DND-41 (cell line): ENCODE measurements around the gene MEF2C.

Experiments used
- ATAC-seq: fragments of 200-7000 bp; cut with Tn5 transposase; 3 replicates; pipeline ENCODE4 v1.9.1; 2021; ENCODE audit warnings: low read depth; ENCODE audit not compliant: insufficient read depth
- DNase-seq: peaks from one replicate; pipeline ENCODE4 v3.0.0-alpha.2; 2020
- H2AFZ ChIP-seq: 2 replicates; pipeline ENCODE4 v1.6.0; 2012; ENCODE audit warnings: low read depth, low read length
- H3K27ac ChIP-seq: 2 replicates; pipeline ENCODE4 v1.5.1; 2012; ENCODE audit warnings: low read length, inconsistent platforms
- H3K27me3 ChIP-seq: fragments of 200-600 bp; sonication (generic); 2 replicates; pipeline ENCODE4 v1.6.0; 2012; ENCODE audit warnings: low read length, mild to moderate bottlenecking, inconsistent platforms; ENCODE audit not compliant: insufficient read depth, poor library complexity
- H3K36me3 ChIP-seq: 2 replicates; pipeline ENCODE4 v1.5.1; 2012; ENCODE audit warnings: low read length, inconsistent platforms; ENCODE audit not compliant: insufficient read depth
- H3K4me1 ChIP-seq: 2 replicates; pipeline ENCODE4 v1.5.1; 2012; ENCODE audit warnings: mild to moderate bottlenecking, low read length; ENCODE audit not compliant: insufficient read depth
- H3K4me2 ChIP-seq: 2 replicates; pipeline ENCODE4 v1.6.0; 2012; ENCODE audit warnings: mild to moderate bottlenecking, moderate library complexity, low read length, inconsistent platforms; ENCODE audit not compliant: insufficient read depth
- H3K4me3 ChIP-seq, 2 experiments: fragments of 200-600 bp in 1 of 2; shearing (Covaris generic) in 1 of 2; 2 replicates each; pipeline ENCODE4 v1.5.1; 2012 to 2016; ENCODE audit warnings: inconsistent platforms in 2 of 2, low read length in 2 of 2, mild to moderate bottlenecking in 2 of 2, low read depth in 1 of 2, moderate library complexity in 1 of 2
- H3K79me2 ChIP-seq: 2 replicates; pipeline ENCODE4 v1.6.0; 2012; ENCODE audit warnings: low read length, inconsistent platforms; ENCODE audit not compliant: insufficient read depth
- H3K9ac ChIP-seq: 2 replicates; pipeline ENCODE4 v1.6.0; 2012; ENCODE audit warnings: low read depth, mild to moderate bottlenecking, inconsistent platforms, low read length, moderate library complexity
- H3K9me3 ChIP-seq: 2 replicates; pipeline ENCODE4 v1.5.1; 2012; ENCODE audit warnings: low read length, moderate library complexity, mild to moderate bottlenecking, inconsistent platforms; ENCODE audit not compliant: insufficient read depth, severe bottlenecking
- H4K20me1 ChIP-seq: 2 replicates; pipeline ENCODE4 v1.6.0; 2012; ENCODE audit warnings: low read length; ENCODE audit not compliant: insufficient read depth
- EZH2 ChIP-seq: IDR thresholded peaks from 3 replicates; pipeline ENCODE4 v1.6.1; 2012; ENCODE audit warnings: borderline replicate concordance, low read depth, mild to moderate bottlenecking, moderate library complexity, low read length, inconsistent platforms; ENCODE audit not compliant: severe bottlenecking
- TF ChIP-seq, protein P1 (sequence below): IDR thresholded peaks from 2 replicates; pipeline ENCODE4 v1.5.1; 2012; ENCODE audit warnings: borderline replicate concordance, low read length, moderate library complexity, mild to moderate bottlenecking; ENCODE audit not compliant: poor library complexity, severe bottlenecking; ENCODE audit errors: extremely low read depth

Gene MEF2C

DNA sequence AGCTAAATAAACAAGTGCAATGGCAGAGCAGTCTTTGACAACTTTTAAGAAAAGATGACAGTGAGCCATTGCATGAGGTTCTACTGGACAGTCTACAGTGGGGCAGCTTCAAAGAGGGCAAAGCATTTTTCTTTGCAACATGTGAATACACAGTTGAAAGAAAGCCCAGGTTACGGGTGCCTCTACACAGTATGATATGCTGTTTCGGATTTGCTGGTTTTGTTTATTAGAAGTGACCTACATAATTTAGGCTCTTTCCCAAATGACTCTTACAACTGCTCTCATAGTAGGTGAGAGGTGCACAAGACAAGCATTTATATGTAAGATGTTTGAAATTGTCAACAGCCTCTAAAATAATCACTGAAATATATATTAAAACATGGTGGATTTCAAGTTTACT is 62.4 kb downstream of the MEF2C start:
- H3K4me1 ChIP-seq = no peaks in the 10 kb centered on the region

DNA sequence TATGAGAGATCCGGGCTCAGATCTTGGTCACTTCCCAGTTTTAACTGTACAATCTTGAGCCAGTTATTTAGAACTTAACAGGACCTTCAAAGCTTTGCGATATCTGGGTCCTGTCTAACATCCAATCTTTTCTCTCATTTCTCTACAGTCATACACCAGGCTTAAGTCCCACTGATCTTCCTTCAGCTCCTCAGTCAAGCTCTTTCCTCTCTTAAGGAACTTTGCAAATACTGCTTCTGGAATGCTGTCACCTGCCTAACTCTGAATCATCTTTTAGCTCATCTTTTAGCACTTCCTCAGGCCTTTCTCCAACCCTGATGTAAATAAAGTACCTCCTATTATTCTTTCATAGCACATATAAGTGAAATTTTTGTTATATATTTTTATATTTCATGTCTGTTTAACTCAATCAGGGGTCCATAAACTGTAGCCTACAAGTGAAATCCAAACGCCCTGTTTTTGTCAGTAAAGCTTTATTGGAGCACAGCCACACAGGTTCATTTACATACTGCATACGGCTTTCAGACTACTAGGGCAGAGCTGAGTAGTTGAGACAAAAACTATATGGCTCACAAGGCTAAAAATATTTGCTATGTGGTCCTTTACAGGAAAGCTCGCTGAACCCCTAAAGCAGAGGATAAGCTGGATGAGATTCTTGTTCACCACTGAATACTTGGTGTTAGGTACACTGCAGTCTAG is 63.5 kb downstream of the MEF2C start:
- H4K20me1 ChIP-seq = no peaks in the 10 kb centered on the region
- H3K9ac ChIP-seq = no peak overlapping the region
- H3K4me1 ChIP-seq = no peaks in the 10 kb centered on the region
- H3K36me3 ChIP-seq = no peaks in the 10 kb centered on the region
- no peaks in the 10 kb centered on the region for H3K27me3 ChIP-seq
- no peaks in the 10 kb centered on the region for H3K9me3 ChIP-seq
- ATAC-seq (no peak), DNase-seq (no peak)
- TF ChIP-seq, protein P1, sequence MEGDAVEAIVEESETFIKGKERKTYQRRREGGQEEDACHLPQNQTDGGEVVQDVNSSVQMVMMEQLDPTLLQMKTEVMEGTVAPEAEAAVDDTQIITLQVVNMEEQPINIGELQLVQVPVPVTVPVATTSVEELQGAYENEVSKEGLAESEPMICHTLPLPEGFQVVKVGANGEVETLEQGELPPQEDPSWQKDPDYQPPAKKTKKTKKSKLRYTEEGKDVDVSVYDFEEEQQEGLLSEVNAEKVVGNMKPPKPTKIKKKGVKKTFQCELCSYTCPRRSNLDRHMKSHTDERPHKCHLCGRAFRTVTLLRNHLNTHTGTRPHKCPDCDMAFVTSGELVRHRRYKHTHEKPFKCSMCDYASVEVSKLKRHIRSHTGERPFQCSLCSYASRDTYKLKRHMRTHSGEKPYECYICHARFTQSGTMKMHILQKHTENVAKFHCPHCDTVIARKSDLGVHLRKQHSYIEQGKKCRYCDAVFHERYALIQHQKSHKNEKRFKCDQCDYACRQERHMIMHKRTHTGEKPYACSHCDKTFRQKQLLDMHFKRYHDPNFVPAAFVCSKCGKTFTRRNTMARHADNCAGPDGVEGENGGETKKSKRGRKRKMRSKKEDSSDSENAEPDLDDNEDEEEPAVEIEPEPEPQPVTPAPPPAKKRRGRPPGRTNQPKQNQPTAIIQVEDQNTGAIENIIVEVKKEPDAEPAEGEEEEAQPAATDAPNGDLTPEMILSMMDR = no peak
- TF ChIP-seq EZH2 = no peak
- H3K79me2 ChIP-seq = no peaks in the 10 kb centered on the region
- no peak overlapping the region for H3K4me3 ChIP-seq
- H3K27ac ChIP-seq = no peak overlapping the region
- no peak overlapping the region for H2AFZ ChIP-seq
- H3K4me2 ChIP-seq = no peak overlapping the region

More for the DNA sequence above, 62.4 kb downstream of the MEF2C start:
- ATAC-seq = no peak
- Histone ChIP-seq H3K9ac (no peak overlapping the region), H3K9me3 (no peaks in the 10 kb centered on the region), H3K4me2 (no peak overlapping the region), H3K36me3 (no peaks in the 10 kb centered on the region), H3K79me2 (no peaks in the 10 kb centered on the region), H3K27me3 (no peaks in the 10 kb centered on the region), H2AFZ (no peak overlapping the region), H3K4me3 (no peak overlapping the region), H3K27ac (no peak overlapping the region), H4K20me1 (no peaks in the 10 kb centered on the region)
- no peak for DNase-seq
- TF ChIP-seq, protein P1 = no peak
- TF ChIP-seq EZH2 = no peak

DNA sequence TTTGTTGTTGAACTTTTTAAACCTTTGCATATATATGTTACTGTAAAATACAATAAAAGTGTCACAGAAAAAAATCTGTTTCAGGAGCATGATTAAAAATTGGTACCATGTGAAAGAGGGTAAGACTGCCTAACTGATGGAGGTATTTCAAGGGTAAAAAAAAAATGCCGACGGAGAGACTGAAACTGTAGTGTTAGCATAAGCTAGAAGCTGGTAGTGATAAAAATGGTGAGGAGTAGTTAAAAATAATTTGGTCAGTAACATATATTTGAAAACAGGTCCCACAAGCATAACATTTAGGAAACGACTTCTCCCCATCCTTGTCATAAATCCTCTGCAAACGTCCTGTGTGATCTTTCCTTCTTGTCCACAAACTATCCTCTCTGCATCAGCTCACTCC is 64.7 kb downstream of the MEF2C start:
- Histone ChIP-seq H4K20me1 (no peaks in the 10 kb centered on the region), H3K79me2 (no peaks in the 10 kb centered on the region), H3K9ac (no peak overlapping the region), H3K27ac (no peak overlapping the region), H3K4me3 (no peak overlapping the region), H3K4me2 (no peak overlapping the region), H2AFZ (no peak overlapping the region), H3K4me1 (no peaks in the 10 kb centered on the region), H3K27me3 (no peaks in the 10 kb centered on the region), H3K36me3 (no peaks in the 10 kb centered on the region), H3K9me3 (no peaks in the 10 kb centered on the region)
- DNase-seq (no peak), ATAC-seq (no peak)
- TF ChIP-seq, protein P1 = no peak
- no peak for TF ChIP-seq EZH2

DNA sequence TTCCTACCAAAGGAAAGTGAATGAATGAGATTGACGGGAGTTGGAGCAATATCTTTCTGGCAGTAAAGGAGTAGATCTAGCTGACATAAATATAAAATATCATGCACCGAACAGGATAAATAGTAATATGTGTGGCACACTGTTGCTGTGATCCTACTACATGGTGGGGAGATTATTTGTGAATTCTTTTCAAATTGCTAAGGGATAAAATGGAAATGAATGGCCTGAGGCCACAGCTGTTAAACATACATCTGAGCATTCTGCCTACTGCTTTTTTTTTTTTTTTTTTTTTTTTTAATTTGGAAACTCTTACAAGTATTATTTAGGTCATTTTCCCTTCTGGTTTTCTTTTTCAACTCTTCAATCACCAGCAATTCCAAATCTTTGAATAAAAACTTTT is 66.8 kb downstream of the MEF2C start:
- DNase-seq = no peak
- no peak overlapping the region for H3K27ac ChIP-seq
- no peaks in the 10 kb centered on the region for H3K27me3 ChIP-seq
- ATAC-seq = no peak
- H3K79me2 ChIP-seq = no peaks in the 10 kb centered on the region
- no peaks in the 10 kb centered on the region for H3K4me1 ChIP-seq
- H3K9me3 ChIP-seq = no peaks in the 10 kb centered on the region
- H3K9ac ChIP-seq = no peak overlapping the region
- no peak overlapping the region for H3K4me3 ChIP-seq
- H3K4me2 ChIP-seq = no peak overlapping the region
- H3K36me3 ChIP-seq = no peaks in the 10 kb centered on the region
- TF ChIP-seq, protein P1 = no peak
- TF ChIP-seq EZH2 = no peak
- no peaks in the 10 kb centered on the region for H4K20me1 ChIP-seq
- no peak overlapping the region for H2AFZ ChIP-seq
